GM19043 (cell line): Measurements from ENCODE around the gene BAZ1A.
"Not testable (repeated sequence)": the region's sequence is repeated elsewhere in the genome, so short reads cannot be mapped to it uniquely, and the experiment has no call there.

Source experiments
- ATAC-seq: cut with Tn5 transposase; IDR thresholded peaks from one replicate; pipeline ENCODE4 v1.9.1; 2021; ENCODE audit warnings: low read depth; ENCODE audit not compliant: unreplicated experiment

Gene BAZ1A

DNA sequence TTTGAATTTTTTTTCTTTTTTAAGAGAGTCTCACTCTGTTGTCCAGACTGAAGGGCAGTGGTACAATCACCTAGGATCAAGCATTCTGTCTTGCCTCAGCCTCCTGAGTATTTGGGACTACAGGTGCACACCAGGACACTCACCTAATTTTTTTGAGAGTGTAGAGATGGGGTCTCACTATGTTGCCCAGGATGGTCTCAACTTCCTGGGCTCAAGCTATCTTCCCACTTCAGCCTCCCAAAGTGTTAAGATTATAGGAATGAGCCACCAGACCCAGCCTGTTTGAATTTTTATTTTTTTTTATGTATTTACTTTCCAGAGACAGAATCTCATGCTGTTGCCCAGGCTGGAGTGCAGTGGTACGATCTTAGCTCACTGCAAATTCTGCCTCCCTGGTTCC is 11.3 kb downstream of the BAZ1A start:
- no peak for ATAC-seq

DNA sequence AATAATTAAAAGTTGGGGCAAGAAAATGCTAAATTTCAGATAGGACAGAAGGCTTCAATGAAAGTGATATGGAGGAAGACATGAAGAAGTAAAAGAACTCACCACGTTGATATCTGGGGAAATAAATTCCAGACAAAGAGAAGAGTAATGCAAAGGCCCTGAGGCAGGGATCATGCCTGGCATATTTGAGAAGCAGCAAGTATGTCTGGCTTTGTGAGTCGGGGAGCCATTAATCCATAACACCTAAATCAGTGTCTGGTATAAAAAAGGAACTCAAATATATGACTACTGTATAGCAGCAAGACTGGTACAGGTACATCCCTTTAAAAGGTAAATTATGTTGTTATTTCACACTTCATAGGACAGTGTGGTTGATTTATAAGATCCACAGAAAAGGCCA is 16.4 kb downstream of the BAZ1A start:
- ATAC-seq, result no peak

DNA sequence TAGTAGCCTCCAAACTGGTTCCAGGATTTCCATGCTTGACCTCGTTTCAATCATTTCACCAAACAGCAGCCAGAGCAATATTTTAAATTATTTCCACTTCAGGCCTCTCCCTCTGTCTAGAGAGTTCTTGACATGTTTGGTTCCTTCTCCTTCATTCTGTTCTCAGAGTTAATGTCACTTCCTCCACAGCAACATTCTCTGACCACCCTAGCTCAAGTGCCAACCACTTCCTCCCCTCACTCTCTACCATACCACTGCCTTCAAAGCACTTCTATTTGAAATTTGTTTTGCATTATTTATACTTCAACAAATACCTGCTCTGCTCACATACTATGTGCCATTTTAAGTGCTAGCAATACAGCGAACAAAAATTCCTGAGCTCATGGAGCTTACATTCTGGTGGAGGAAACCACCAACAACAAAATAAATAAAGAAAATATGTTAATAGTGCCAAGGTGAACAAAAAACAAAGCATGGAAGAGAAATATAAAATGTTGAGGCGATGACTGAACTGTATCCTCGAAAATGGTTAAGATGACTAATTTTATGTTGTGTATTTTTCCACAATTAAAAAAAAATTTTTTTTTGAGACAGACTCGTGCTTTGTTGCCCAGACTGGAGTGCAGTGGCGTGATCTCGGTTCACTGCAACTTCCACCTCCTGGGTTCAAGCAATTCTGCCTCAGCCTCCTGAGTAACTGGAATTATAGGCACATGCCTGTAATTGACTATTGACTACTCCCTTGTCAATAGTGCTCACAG is 17.3 kb downstream of the BAZ1A start:
- no peak for ATAC-seq

DNA sequence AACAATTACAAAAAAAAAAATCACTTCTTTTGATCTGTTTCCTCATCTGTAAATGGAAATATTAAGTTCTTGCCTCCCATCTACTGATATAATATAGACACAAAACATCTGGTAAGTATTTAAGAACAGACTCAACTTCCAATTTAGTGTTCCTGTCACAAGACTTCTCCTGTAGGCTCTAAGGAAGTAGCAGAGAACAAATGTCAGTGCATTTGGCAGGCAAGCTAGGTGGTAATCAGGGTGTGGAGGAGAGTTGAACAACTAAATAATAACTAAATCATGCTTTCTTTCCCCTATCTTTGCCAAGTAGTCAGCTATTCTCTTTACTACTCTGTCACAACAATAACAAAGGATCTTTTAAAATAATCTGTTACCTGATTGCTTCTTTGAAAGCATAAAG is 22.1 kb downstream of the BAZ1A start:
- ATAC-seq, result no peak

DNA sequence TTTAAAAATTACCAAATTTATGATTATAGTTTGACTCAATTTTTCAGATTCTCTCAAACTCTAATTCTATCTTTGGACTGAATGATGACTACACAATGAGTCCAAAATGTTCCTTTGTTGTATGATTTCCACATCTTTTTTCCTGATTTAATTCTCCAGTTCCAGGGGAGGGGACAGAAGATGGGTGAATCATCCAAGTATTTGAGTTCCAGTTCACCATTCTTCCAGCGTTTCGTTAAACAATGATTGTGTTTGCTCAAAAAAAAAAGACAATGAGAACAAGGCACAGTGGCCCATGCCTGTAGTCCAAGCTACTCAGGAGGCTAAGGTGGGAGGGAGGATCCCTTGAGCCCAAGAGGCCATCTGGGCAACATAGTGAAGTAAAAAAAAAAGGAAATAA is 23.8 kb downstream of the BAZ1A start:
- no peak for ATAC-seq

DNA sequence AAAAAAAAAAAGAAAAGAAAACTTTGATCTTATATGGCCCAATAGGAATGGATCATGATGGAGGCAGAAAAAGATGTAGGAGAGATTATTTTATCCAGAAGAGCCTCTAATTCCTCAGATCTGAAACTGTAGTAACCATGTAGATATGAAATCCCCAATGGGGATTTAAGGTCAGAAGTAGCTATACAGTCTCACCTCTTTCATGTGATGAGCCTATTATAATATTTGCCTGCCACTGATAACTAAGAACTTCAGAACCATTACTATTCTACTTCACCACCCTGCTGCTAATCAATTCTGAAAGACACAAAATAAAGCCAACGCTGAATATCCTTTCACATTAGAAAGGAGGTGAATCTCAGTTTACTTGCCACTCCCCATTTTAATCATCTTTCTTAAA is 29.3 kb downstream of the BAZ1A start:
- no peak for ATAC-seq

DNA sequence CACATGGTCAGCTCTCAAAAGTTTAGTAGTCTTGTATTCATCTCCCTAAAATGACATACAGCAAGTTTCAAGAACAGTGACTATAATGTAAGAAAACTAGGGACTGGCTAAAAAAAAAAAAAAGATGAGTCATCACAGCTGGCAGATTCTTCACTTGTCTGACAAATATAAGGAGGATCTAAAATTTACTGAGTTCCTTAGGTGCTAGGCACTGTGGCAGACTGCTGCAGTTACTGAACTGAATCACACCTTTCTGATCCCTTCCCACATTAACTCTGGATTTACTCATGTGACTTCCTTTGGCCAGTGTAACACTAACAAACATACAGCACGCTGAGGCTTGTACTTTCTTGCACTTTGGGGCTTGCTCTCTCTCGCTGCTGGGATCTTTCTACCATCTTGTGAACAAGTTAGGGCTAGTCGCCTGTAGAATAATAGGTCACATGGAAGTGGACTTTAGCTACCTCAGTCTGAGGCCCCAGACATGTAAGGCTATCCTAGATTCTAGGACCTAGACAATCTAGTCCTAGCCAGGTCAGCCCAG is 32.1 kb downstream of the BAZ1A start:
- no peak for ATAC-seq

DNA sequence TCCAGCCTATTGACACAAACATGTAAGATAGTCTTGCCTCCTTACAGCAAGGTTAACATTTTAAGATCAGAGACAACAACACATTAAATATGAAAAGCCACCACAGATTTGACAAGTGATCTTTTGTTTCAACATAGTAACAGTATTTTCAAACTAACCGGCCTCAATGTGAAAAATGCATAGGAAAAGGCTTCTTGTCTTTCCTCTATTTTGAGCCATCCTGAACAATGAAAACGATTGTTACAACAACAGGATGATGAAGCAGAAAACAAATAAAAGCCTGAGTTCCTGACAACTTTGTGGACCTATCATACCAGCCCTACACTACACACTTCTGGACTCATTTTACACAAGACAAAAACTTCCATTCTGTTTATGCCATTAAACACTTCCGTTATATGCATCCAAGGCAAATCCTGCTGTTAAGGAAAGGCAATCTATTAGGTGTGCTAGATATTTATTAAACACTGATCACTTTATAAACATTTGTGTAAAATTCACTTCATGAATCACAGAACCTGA is 37.3 kb downstream of the BAZ1A start:
- no peak for ATAC-seq

DNA sequence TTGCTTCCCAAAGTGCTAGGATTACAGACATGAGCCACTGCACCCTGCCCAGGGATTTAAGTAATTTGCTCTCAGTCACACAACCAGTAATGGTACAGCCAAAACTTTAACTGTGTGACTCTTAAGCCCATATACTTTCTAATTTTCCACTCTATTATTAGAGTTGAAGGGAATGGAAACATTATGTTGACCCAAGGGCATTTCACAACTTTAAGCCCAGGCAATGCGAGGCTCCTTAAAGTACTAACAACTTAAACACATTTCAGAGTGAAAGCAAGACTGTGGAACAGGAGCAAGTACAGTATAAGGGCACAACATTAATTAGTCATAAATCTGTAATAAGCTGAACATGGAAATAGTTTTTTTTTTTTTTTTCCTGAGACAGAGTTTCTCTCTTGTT is 39.8 kb downstream of the BAZ1A start:
- no peak for ATAC-seq

DNA sequence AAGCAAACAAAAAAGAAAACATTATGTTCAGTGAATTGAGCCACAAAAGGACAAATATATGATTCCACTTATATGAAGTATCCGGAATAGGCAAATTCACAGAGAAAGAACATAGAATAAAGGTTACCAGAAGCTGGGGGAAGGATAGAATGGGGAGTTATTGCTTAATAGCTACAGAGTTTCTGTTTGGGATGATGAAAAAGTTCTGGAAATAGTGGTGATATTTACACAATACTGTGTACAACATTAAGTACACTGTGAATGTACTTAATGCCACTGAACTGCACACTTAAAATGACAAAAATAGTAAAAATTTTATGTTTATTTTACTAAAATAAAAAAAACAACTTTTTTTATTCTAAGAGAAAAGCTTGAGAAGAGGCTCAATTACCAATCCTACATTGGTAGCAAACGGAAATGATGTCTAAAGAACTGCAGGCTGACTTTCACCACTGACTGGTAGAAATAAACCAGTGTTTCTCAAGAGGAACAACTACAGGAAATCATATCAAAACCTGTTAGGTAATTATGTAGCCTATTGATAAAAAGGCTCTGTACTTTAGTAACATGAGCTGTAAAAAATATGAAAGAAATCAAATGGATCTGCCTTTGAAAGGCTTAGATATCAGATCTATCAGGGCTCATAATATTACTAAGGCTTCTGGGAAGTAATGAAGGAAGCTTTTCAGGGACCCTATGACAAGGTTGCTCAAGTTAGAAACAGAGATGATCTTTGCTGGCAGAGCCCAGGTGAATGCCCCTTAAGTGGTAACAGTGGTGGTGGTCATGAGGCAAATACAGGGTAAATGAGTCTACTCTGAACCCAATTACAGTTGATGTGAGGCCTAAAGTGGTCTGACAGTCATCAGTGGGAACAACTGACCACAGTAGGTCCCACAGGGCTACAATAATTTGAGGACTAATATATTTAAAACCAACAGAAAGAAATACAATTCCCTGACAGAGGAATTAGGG is 41.3 kb downstream of the BAZ1A start:
- no peak for ATAC-seq

DNA sequence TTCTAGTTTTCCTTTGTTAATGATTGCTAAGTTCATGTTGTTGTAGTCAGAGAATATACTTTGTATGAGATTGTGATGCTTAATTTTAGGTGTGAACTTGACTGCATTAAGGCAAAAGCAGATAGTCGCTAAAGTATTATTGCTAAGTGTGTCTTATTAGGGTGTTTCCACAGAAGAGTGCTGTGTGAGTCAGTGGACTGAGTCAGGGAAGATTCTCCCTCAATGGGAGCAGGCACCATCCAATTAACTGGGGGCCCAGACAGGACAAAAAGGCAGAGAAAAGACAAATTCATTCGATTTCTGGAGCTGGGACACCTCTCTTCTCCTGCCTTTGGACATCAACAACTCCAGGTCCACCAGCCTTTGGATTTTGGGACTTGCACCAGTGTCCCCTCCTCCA is 48.5 kb downstream of the BAZ1A start:
- ATAC-seq, result no peak

DNA sequence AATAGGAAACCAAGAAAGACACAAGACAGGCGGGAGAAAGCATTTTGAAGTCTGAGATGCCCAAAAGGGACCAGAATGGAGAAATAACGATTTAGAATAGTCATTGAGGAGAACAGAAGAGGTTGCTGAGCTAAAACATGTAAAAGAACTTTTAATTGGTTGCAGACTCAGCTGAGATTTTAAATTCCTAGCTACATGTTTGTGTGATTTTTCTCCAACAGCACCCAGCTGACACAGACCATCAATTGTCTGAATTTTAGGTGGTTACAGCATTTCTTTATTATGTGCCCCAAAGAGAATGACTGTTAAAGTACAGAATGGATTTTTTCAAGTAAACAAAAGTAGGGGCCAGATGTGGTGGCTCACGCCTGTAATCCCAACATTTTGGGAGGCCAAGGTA is 50.3 kb downstream of the BAZ1A start:
- ATAC-seq, result no peak

DNA sequence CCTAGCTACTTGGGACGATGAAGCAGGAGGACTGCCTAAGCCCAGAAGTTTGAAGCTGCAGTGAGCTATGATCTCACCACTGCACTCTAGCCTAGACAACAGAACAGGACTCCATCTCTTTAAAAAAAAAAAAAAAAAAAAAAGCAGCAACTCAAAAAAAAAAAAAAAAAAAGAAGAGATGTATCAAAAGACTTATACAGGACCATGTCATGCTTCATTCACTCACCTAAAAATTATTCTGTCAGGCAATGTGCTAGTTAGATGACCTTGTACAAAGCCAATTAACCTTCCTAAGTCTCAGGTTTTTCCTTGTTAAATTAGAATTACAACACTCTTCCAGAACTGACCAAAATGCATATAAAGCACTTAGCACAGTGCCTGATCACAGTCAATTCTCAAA is 50.9 kb downstream of the BAZ1A start:
- ATAC-seq, result no peak

DNA sequence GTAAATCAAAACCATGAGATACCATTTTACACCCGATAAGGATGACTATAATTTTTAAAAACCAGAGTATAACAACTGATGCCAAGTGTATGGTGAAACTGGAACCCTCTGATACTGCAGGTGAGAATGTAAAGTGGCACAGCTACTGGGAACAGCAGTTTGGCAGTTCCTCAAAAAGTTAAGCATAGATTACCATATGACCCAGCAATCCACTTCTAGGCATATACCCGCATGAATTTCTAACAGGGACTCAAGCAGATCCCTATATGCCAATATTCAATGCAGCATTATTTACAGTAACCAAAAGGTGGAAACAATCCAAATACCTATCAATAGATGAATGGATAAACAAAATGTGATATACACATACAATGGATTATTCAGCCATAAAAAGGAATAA is 57.4 kb downstream of the BAZ1A start:
- no peak for ATAC-seq

DNA sequence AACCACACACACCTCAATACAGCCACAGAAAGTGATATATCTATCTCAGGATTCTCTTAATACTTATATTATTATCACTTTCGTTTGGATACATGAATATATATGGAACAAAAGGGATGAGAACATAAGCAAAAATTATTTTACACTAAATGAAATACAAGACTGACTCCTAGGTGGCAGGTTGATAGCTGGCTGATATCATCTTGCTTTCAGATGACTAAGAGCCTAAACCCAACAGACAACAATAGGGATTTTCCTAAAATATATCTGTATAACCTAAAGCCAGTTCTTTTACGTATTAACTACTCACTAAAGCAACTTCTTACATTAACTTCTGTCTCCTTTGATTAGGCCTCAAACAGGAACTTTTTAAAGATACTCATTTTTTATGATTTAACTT is 65.1 kb downstream of the BAZ1A start:
- no peak for ATAC-seq

DNA sequence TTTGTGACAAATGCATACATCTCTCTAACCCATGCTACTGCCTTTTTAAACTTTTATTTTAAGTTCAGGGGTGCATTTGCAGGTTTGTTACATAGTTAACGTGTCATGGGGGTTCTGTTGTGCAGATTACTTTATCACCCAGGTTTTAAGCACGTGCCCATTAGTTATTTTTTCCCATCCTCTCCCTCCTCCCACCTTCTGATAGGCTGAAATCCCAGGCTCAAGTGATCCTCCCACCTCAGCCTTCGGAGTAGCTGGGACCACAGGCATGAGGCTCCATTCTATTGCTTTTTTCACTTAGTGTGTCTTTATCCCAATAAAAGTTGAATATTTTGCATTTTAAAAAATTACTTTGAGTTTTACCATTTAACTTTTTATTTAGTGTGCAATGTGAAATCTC is 68.9 kb downstream of the BAZ1A start:
- no peak for ATAC-seq

DNA sequence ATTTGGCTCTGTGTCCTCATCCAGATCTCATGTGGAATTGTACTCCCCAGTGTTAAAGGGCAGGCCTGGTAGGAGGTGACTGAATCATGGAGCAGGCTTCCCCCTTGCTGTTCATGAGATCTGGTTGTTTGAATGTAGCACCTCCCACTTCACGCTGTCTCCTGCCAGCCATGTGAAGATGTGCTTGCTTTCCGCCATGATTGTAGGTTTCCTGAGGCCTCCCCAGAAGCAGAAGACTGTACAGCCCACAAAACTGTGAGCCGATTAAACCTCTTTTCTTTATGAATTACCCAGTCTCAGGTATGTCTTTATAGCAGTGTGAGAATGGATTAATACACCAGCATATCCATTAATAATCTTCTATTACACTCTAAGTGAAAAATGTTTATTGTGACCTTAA is 70.2 kb downstream of the BAZ1A start:
- ATAC-seq, result no peak

DNA sequence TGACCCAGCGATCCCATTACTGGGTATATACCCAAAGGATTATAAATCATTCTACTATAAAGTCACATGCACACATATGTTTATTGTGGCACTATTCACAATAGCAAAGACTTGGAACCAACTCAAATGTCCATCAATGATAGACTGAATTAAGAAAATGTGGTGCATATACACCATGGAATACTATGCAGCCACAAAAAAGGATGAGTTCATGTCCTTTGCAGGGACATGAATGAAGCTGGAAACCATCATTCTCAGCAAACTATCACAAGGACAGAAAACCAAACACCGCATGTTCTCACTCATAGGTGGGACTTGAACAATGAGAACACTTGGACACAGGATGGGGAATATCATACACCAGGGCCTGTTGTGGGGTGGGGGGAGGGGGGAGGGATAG is 76.3 kb downstream of the BAZ1A start:
- ATAC-seq, result not testable (repeated sequence)

DNA sequence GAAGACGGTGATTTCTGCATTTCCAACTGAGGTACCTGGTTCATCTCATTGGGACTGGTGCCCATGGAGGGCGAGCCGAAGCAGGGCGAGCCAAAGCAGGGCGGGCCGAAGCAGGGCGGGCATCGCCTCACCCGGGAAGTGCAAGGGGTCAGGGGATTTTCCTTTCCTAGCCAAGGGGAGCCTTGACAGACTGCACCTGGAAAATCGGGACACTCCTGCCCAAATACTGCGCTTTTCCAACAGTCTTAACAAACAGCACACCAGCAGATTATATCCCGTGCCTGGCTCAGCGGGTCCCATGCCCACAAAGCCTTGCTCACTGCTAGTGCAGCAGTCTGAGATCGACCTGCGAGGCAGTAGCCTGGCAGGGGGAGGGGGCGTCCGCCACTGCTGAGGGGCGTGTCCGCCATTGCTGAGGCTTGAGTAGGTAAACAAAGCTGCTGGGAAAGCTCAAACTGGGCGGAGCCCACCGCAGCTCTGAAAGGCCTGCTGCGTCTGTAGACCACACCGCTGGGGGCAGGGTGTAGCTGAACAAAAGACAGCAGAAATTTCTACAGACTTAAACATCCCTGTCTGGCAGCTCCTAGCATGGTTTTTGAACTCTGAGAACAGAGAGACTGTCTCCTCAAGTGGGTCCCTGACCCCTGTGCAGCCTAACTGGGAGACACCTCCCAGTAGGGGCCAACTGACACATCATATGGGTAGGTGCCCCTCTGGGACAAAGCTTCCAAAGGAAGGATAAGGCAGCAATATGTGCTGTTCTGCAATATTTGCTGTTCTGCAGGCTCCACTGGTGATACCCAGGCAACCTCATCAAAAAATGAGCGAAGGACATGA is 77.2 kb downstream of the BAZ1A start:
- no peak for ATAC-seq

DNA sequence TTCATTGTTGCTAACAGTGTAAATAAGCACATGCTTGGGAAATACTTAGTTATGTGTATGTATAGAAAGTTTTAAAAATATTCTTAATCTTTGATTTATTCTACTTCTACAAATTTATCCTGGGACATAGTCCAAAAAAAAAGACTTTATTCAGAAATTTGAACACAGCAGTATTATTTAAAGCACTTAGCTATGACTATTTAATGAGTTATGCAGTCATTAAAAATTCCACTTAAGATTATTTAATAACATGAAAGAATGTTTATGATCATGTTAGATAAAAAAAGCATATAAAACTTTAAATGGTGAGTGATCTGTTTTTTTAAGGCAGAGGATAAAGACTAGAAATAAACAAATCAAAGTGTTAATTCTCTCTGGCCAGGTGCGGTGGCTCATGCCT is 78.3 kb downstream of the BAZ1A start:
- ATAC-seq, result no peak
